ACC112 (cell line): ENCODE results near the gene NOTUM.

ENCODE experiments used
- H2AFZ ChIP-seq: fragments of 200-600 bp; sonication (generic); one replicate; pipeline ENCODE4 v1.6.0; 2017; ENCODE audit warnings: antibody characterized with exemption, low read length; ENCODE audit not compliant: unreplicated experiment
- H3K27ac ChIP-seq: fragments of 200-600 bp; sonication (generic); 2 replicates; pipeline ENCODE4 v1.5.1; 2014; ENCODE audit warnings: low read depth, mild to moderate bottlenecking, antibody characterized with exemption, low read length, moderate library complexity
- H3K27me3 ChIP-seq: fragments of 200-600 bp; sonication (generic); 2 replicates; pipeline ENCODE4 v1.6.1; 2014; ENCODE audit warnings: mild to moderate bottlenecking, antibody characterized with exemption, low read length, moderate library complexity, mixed read lengths; ENCODE audit not compliant: insufficient read depth
- H3K36me3 ChIP-seq: fragments of 200-600 bp; sonication (generic); 2 replicates; pipeline ENCODE4 v1.6.1; 2016; ENCODE audit warnings: mild to moderate bottlenecking, antibody characterized with exemption, low read length, moderate library complexity, mixed read lengths; ENCODE audit not compliant: insufficient read depth
- H3K4me1 ChIP-seq: fragments of 200-600 bp; sonication (generic); one replicate; pipeline ENCODE4 v1.6.1; 2016; ENCODE audit warnings: low read length, mixed read lengths; ENCODE audit not compliant: insufficient read depth, unreplicated experiment, control insufficient read depth
- H3K4me3 ChIP-seq: fragments of 200-600 bp; sonication (generic); 2 replicates; pipeline ENCODE4 v1.5.1; 2014; ENCODE audit warnings: mild to moderate bottlenecking, low read depth, low read length
- H3K79me2 ChIP-seq: fragments of 200-600 bp; sonication (generic); one replicate; pipeline ENCODE4 v1.6.0; 2016; ENCODE audit warnings: low read length; ENCODE audit not compliant: control insufficient read depth, unreplicated experiment, insufficient read depth

The NOTUM gene

GRCh38 chr17:81903415-81903831 lies 57.6 kb downstream of the NOTUM start:
- H3K4me1 ChIP-seq = peaks cover 9% of the 10 kb centered on the region
- H3K4me3 ChIP-seq = no peak overlapping the region
- H3K36me3 ChIP-seq = peaks cover 4% of the 10 kb centered on the region; the same call in 1 of the 2 replicates

DNA sequence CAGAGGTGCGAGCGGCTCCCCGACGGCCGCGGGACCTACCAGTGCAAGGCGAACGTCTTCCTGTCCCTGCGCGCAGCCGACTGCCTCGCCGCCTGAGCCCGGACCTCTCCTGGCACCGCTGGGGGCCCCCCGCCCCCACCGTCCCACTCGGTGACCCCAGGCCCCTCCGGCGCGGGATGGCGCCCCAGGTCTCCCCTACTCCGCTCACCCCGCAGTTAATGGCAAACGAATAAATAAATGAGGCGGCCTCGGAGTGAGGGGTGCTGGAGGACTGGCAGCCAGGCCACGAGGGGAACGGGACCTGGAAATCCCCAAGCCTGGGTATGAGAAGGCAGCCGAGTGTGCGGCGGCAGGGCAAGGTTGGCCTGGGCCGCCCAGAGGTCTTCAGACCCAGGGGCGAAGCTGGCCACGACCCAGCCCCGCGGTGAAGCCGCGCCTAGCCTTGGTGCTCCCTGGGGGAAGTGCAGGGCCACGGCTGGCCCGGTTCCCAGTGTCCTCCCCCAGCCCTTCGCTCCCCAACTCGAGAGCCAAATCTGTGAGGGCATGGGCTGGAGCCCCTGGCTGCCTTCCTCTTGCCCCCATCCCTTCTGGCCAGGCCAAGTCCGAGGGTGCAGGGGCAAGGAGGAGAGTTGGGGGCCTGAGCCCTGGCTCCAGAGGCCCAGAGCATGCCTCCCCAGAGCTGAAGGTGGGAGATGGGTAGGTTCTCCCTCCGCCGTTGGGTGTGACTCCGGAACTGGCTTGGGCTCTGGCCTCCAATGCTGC lies 58.2 kb downstream of the NOTUM start:
- H3K4me1 ChIP-seq = peaks cover 13% of the 10 kb centered on the region
- H3K4me3 ChIP-seq = peak overlapping the region; percentile 63
- peaks cover 4% of the 10 kb centered on the region; the same call in 1 of the 2 replicates for H3K36me3 ChIP-seq
- H2AFZ ChIP-seq = no peak overlapping the region
- no peak overlapping the region for H3K27ac ChIP-seq
- no peaks in the 10 kb centered on the region for H3K79me2 ChIP-seq
- H3K27me3 ChIP-seq = no peaks in the 10 kb centered on the region

More at GRCh38 chr17:81903415-81903831, 57.6 kb downstream of the NOTUM start:
- H3K27me3 ChIP-seq = no peaks in the 10 kb centered on the region
- no peaks in the 10 kb centered on the region for H3K79me2 ChIP-seq
- H2AFZ ChIP-seq = no peak overlapping the region
- no peak overlapping the region for H3K27ac ChIP-seq
